HCT116 (cell line): ENCODE results near the gene CCDC8.

ENCODE experiments used
- EZH2 ChIP-seq: fragments of 200-600 bp; sonication (generic); IDR thresholded peaks from 2 replicates; pipeline ENCODE4 v1.6.1; 2017; ENCODE audit warnings: antibody characterized with exemption, mixed run types
- SIN3A ChIP-seq: IDR thresholded peaks from 2 replicates; pipeline ENCODE4 v1.6.1; 2012; ENCODE audit warnings: low read depth
- SRF ChIP-seq: IDR thresholded peaks from 2 replicates; pipeline ENCODE4 v1.6.1; 2012; ENCODE audit warnings: low read depth
- ZNF274 ChIP-seq: fragments of 200-500 bp; sonication (Bioruptor generic); IDR thresholded peaks from 2 replicates; pipeline ENCODE4 v1.6.1; 2014; ENCODE audit warnings: mild to moderate bottlenecking, low read depth, low read length, inconsistent platforms
- TF ChIP-seq, protein P1 (sequence below): IDR thresholded peaks from 2 replicates; pipeline ENCODE4 v1.6.1; 2011; ENCODE audit warnings: mild to moderate bottlenecking, low read length, moderate library complexity; ENCODE audit not compliant: insufficient replicate concordance; ENCODE audit errors: extremely low read depth

DNA sequence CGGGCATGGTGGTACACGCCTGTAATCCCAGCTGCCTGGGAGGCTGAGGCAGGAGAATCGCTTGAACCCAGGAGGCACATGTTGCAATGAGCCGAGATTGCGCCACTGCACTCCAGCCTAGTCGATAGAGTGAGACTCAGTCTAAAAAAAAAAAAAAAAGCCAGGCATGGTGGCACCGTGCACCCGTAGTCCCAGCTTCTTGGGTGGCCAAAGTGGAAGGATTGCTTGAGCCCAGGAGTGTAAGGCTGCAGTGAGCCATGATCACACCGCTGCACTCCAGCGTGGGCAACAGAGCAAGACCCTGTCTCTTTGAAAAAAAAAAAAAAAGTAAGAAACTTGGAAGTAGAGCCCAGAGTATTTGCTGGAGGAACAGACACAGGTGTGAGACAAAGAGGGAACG is 27.7 kb downstream of the CCDC8 start:
- TF ChIP-seq, protein P1, sequence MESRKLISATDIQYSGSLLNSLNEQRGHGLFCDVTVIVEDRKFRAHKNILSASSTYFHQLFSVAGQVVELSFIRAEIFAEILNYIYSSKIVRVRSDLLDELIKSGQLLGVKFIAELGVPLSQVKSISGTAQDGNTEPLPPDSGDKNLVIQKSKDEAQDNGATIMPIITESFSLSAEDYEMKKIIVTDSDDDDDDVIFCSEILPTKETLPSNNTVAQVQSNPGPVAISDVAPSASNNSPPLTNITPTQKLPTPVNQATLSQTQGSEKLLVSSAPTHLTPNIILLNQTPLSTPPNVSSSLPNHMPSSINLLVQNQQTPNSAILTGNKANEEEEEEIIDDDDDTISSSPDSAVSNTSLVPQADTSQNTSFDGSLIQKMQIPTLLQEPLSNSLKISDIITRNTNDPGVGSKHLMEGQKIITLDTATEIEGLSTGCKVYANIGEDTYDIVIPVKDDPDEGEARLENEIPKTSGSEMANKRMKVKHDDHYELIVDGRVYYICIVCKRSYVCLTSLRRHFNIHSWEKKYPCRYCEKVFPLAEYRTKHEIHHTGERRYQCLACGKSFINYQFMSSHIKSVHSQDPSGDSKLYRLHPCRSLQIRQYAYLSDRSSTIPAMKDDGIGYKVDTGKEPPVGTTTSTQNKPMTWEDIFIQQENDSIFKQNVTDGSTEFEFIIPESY, result no peak
- TF ChIP-seq ZNF274 (no peak), EZH2 (no peak), SIN3A (no peak), SRF (no peak)
